GM12874 (cell line): Measurements from ENCODE around the gene PHETA1.
A peak's percentile ranks its signal among the peaks of the same experiment; 100 is the strongest.

Source experiments
- CTCF ChIP-seq: IDR thresholded peaks from 2 replicates; pipeline ENCODE4 v1.5.1; 2011; ENCODE audit warnings: low read depth, mild to moderate bottlenecking, control low read depth, low read length, moderate library complexity; ENCODE audit not compliant: insufficient read depth

Gene PHETA1

GRCh38 chr12:111339321-111339938 lies 29.5 kb downstream of the PHETA1 start:
- TF ChIP-seq CTCF, result no peak

- no peak for TF ChIP-seq CTCF
These were observed 30.8 kb downstream of the PHETA1 start for GRCh38 chr12:111338096-111338495.

- no peak for TF ChIP-seq CTCF
These were observed 31.5 kb downstream of the PHETA1 start for GRCh38 chr12:111337371-111337770.

- no peak for TF ChIP-seq CTCF
These were observed 33.1 kb downstream of the PHETA1 start for GRCh38 chr12:111335811-111336210.

- no peak for TF ChIP-seq CTCF
These were observed 34.4 kb downstream of the PHETA1 start for GRCh38 chr12:111334393-111334915.

GRCh38 chr12:111330800-111331752 lies 37.8 kb downstream of the PHETA1 start:
- TF ChIP-seq CTCF, result peak; percentile 39

- TF ChIP-seq CTCF, result no peak
These were observed 40.8 kb downstream of the PHETA1 start for GRCh38 chr12:111328138-111328537.
